Skin of body (tissue), 2 donors: ENCODE measurements around the gene CARD10. TPM values are rescaled to one million over a fixed set of nuclear protein-coding genes. Genes with fewer than 3 reads are reported as not detected.

Source experiments
- DNase-seq: peaks from one replicate; lab custom pipeline; 2025; lab: John Stamatoyannopoulos, UW
- total RNA-seq: library from RNA; depleted of rRNA; stranded (reverse); fragments of >200 nt; gene quantifications from one replicate; pipeline ENCODE4 v1.2.3, GENCODE V29; 2014

Gene CARD10, protein sequence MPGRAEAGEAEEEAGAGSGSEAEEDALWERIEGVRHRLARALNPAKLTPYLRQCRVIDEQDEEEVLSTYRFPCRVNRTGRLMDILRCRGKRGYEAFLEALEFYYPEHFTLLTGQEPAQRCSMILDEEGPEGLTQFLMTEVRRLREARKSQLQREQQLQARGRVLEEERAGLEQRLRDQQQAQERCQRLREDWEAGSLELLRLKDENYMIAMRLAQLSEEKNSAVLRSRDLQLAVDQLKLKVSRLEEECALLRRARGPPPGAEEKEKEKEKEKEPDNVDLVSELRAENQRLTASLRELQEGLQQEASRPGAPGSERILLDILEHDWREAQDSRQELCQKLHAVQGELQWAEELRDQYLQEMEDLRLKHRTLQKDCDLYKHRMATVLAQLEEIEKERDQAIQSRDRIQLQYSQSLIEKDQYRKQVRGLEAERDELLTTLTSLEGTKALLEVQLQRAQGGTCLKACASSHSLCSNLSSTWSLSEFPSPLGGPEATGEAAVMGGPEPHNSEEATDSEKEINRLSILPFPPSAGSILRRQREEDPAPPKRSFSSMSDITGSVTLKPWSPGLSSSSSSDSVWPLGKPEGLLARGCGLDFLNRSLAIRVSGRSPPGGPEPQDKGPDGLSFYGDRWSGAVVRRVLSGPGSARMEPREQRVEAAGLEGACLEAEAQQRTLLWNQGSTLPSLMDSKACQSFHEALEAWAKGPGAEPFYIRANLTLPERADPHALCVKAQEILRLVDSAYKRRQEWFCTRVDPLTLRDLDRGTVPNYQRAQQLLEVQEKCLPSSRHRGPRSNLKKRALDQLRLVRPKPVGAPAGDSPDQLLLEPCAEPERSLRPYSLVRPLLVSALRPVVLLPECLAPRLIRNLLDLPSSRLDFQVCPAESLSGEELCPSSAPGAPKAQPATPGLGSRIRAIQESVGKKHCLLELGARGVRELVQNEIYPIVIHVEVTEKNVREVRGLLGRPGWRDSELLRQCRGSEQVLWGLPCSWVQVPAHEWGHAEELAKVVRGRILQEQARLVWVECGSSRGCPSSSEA
- total RNA-seq, result 3.3 TPM

DNA sequence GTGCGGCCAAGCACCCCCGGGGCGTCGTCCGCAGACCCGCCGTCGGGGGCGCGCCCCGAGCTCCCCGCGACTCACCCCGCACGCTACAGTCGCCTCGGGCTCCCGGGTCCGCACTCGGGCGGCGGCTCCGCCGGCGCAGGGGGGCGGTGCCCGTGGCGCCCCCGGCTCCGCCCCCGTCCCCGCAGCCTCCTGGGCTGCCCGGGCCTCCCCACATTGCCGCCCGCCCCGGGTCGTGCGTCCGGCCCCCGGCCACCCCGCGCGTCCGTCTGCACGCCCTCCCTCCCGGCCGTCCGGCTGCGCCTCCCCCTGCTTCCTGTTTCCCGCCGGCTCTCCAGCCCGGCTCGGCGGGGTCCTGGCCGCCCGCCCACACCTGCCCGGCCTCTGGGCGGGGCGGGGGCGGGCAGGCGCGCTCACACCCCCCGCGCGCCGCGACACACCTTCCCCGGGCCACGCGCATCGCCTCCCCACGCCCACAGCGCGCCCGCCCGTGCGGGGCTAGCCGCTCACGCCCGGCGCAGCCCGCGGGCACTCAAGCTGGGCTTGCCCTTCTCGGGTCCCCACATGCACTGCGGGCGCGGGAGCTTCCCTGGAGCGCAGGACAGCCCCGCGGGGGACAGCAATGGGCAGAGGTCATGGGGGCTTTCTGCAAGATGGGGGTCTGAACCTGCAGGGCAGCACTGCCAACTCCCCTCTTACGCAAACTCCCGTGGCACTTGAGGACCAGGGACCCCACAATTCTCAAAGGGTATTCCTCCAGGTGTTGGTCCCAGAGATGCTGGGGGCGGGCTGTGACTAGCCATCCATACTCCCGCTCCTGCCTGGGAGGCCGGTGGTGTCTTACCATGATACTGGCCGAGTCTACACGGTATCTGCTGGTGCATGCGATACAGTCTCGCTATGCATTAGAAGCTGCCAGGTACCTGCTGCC, at the start of gene CARD10:
TSS of gene CARD10 (minus strand) at position 148 of the 928 bp plus-strand sequence. CDS start 215 bp downstream, outside the sequence.
- DNase-seq, result no peak

DNA sequence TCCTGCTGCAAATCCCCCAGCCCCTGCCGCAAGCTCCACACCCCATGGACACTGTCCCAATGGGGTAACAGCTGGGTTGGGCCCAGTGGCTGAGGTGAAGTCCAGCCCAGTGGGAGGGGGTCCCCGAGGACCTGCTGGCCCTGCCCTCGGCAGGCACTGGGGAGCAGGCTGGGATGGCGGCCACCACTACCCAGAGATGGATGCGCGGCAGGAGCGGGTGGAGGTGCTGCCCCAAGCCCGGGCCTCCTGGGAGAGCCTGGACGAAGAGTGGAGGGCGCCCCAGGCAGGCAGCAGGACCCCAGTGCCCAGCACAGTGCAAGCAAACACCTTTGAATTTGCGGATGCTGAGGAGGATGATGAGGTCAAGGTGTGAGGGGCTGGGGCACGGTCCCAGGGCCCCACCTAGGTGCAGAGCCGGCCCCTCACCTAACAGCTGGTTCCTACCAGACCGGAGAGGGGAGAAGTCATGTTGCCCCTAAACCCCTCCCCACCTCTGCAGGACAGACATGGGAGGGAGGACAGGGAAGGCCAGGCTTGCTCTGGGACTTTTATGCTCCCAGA, 49.3 kb upstream of the CARD10 start:
- no peak for DNase-seq

DNA sequence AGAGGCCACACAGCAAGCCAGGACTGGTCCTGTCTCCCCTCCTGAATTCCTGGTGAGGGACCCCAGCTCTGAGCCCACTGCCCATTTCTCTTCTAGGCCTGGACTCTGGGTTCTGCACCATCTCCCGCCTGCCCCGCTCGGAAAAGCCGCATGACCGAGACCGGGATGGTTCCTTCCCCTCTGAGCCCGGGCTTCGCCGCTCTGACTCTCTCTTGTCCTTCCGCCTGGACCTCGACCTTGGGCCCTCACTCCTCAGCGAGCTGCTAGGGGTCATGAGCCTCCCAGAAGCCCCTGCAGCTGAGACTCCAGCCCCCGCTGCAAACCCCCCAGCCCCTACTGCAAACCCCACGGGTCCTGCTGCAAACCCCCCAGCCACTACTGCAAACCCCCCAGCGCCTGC, 48.8 kb upstream of the CARD10 start:
- no peak for DNase-seq

- DNase-seq, result no peak
Observed at GRCh38 chr22:37566903-37567798, 47.9 kb upstream of the CARD10 start.

GRCh38 chr22:37566329-37566837, 47.2 kb upstream of the CARD10 start:
- DNase-seq, result no peak

- no peak for DNase-seq
Observed at GRCh38 chr22:37565830-37566229, 46.6 kb upstream of the CARD10 start.

DNA sequence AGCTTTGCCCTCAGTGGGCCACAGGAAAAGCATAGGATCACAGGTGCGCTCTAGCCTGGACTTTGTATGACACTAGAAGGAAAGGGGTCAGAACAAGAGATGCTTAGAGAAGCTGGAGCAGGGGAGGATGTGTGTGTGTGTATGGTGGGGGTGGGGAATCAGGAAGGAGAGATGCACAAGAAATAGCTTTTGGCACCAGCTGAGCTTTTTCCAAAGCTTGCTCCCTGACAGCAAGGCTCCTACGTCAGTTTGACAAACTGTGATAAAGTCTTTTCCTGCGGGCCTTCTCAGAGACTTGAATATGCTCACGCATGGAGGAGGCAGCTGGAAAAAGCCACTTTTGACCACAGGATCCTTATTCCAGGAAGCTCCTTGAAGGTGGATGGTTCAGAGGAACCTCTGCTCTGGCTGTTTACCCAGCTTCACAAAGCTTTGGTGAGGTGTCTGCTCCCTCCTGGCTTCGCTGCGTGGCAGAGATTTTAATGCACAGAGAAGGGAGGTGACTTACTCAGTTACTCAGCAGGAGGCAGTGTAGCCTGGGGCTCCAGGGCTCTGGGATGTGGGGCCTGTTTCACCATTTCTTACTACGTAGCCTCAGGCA, 45.0 kb upstream of the CARD10 start:
- peak; percentile 34 for DNase-seq

DNA sequence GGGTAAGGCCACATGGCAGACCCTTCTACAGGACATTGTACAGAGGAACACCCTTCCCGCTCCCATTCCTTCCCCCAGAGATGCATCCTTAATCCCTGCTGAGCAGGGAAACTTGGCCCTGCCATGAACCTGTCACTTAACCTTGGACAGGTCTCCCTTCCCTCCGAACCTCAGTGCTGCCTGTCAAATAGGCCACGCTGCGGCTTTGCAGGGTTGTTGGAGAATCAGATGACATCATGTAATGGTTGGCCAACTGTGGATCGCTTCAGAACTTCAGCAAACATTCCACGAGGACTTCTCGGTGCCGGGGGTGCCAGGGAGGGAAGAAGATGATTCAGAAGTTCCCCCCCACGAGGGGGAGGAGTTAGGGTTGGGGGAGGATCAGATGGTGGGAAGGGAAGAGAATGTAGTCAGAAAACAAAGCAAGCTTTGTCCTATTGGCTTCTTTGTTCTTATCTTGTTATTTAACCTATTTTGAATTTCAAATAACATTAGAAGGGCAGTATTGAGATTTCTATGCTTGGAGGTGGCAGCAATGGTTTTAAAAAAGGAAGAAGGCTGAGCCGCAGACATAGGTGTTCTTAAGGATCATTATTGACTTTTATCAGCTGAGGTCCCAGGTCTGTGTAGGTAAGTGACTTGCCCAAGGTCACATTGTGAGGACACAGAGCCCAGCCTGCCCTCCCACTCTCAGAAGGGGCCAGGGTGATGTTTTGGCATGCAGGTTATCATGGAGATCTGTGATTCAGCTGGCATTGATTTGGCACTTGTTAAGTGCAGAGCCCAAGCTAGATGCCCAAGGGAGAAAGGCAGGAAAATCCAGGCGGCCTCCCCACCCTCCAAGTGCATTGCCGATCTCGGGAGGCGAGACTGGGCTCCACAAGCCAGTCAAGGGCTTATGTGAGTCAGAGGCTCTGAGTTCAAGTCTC, 44.2 kb upstream of the CARD10 start:
- DNase-seq, result no peak

DNA sequence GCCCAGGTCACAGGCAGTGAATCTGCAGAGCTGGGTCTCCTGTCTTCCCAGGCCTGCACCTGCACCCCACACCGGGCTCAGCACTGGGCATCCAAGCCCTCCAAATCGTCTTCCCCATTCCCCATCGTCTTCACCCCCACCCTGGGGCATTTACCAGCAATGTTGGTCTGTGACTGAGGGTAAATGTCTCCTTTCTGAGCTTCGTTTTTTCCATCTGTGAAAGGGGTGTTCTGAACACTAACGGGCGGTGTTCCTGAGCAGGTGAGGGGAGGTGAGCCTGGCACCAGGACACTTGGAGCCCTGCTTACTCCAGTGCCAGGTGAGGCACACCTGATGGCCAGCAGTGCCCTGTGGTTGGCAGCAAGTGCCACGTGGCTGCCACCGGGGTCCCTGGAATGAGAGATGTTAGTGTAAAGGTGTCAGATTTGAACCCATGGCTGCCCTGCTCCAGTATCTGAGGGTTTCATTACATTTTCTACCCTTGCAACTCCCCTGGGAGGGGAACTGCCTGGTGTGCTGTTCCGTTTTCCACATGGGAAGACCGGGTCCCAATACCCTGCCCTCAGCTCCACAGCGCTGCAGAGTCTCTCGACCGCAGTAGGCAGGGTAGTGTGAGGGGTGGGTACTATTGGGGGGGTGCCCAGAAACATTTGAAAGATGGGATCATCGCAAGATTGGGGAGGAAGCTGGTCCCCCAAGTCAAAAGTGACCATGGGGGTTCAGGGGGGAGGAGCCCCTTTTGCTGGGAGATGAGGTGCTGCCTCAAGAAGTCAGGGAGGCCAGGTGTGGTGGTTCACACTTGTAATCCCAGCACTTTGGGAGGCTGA, 43.0 kb upstream of the CARD10 start:
- no peak for DNase-seq

GRCh38 chr22:37561212-37562048, 42.2 kb upstream of the CARD10 start:
- peak; percentile 79 for DNase-seq

GRCh38 chr22:37560608-37561211, 41.5 kb upstream of the CARD10 start:
- DNase-seq, result no peak

- peak; percentile 39 for DNase-seq
Observed at GRCh38 chr22:37559901-37560607, 40.8 kb upstream of the CARD10 start, which contains the start of gene CDC42EP1. Gene CDC42EP1, plus strand, starts transcription at chr22:37560480. Its CDS starts 5,870 bp downstream, at chr22:37566350.

DNA sequence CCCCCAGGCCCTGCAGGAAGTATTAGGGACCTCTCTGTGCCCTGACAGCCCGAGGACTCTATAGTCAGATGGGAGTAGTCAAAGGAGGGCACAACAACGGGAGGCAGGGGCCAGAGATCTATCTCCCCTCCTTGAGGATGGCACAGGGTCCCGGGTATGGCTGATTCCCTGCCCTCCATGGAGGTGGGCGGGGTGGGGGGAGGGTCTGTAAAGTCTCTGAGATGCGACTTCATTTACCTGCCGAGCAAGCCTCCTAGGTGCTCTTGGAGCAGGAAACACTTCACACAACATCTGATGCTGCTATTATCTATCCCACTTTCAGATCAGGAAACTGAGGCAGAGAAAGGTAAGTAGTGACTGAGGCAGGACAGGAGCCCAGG, 40.3 kb upstream of the CARD10 start:
- DNase-seq, result no peak

DNA sequence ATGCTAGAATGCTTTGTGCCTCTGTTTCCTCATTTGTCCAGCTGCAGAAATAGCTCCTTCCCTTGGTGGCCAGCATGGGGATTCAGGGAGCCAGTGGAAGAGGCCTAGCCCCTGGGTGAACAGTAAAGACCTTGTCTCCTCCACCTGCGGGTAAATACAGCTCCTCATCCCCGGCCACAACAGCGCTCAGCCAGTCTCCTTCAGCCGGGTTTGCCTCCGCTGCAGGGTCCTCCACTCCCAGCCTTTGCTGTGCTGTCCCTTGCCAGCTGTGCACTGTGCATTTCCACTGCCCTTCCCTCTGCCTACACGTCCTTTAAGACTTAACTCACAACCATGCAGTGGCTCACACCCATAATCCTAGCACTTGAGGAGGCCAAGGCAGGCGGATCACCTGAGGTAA, 39.6 kb upstream of the CARD10 start:
- no peak for DNase-seq
